HEK293 (cell line): ENCODE data around the gene DISC1.

Experiments
- CTCF ChIA-PET: fragments of 350-600 bp; formaldehyde crosslinking; extraction: SDS; loops from one replicate; lab custom pipeline; 2021; ENCODE audit warnings: antibody characterized with exemption; lab: Yijun Ruan, JAX
- POLR2A ChIA-PET: fragments of 300-600 bp; formaldehyde crosslinking; extraction: SDS; loops from one replicate; lab custom pipeline; 2020; ENCODE audit warnings: antibody characterized with exemption, inconsistent platforms; lab: Yijun Ruan, JAX
- H3K27ac ChIP-seq: fragments of 200-500 bp; sonication (Bioruptor generic); 2 replicates; pipeline ENCODE4 v1.5.1; 2014; ENCODE audit warnings: low read depth, low read length, control low read depth, inconsistent platforms; ENCODE audit errors: extremely low read depth
- H3K36me3 ChIP-seq, 2 experiments: fragments of 200-500 bp in 1 of 2; sonication (Bioruptor generic) in 1 of 2; 1 replicate in 1 of 2; 2 replicates in 1 of 2; pipeline ENCODE4 v1.5.1; 2014 to 2017; ENCODE audit warnings: inconsistent platforms in 2 of 2, low read length in 2 of 2; ENCODE audit not compliant: control insufficient read depth in 2 of 2, insufficient read depth in 1 of 2
- H3K4me1 ChIP-seq: fragments of 200-500 bp; sonication (Bioruptor generic); 2 replicates; pipeline ENCODE4 v1.5.1; 2014; ENCODE audit warnings: mild to moderate bottlenecking, low read length, inconsistent platforms; ENCODE audit not compliant: control insufficient read depth, insufficient read depth
- H3K4me3 ChIP-seq: 2 replicates; pipeline ENCODE4 v1.5.1; 2011; ENCODE audit warnings: low read depth, mild to moderate bottlenecking, control low read depth, low read length, moderate library complexity
- H3K9me3 ChIP-seq: fragments of 200-500 bp; sonication (Bioruptor generic); 2 replicates; pipeline ENCODE4 v1.5.1; 2014; ENCODE audit warnings: low read depth, low read length, inconsistent platforms; ENCODE audit not compliant: control insufficient read depth, insufficient read depth
- BCL11A ChIP-seq: fragments of 450-650 bp; formaldehyde crosslinking; IDR thresholded peaks from 2 replicates; pipeline ENCODE4 v1.5.1; 2016; ENCODE audit warnings: low read depth, missing biosample characterization, missing genetic modification characterization
- EGR2 ChIP-seq: fragments of 450-650 bp; formaldehyde crosslinking; IDR thresholded peaks from 2 replicates; pipeline ENCODE4 v1.5.1; 2016; ENCODE audit warnings: low read depth, missing biosample characterization, missing genetic modification characterization
- GFI1B ChIP-seq: fragments of 450-650 bp; formaldehyde crosslinking; IDR thresholded peaks from 2 replicates; pipeline ENCODE4 v1.5.1; 2016; ENCODE audit warnings: missing biosample characterization, missing genetic modification characterization
- GLI2 ChIP-seq: fragments of 450-650 bp; formaldehyde crosslinking; IDR thresholded peaks from 2 replicates; pipeline ENCODE4; 2017; ENCODE audit warnings: missing biosample characterization, missing genetic modification characterization, low read depth, borderline replicate concordance
- HOXD13 ChIP-seq: sonication (generic); formaldehyde crosslinking; IDR thresholded peaks from 2 replicates; pipeline ENCODE4 v1.8.0; 2022; ENCODE audit warnings: missing genetic modification reagents, borderline replicate concordance
- KLF16 ChIP-seq: fragments of 450-650 bp; formaldehyde crosslinking; IDR thresholded peaks from 2 replicates; pipeline ENCODE4 v1.5.1; 2017; ENCODE audit warnings: missing biosample characterization, missing genetic modification characterization
- MEIS1 ChIP-seq: sonication (generic); formaldehyde crosslinking; IDR thresholded peaks from 2 replicates; pipeline ENCODE4 v1.8.1; 2022; ENCODE audit warnings: missing genetic modification reagents, mild to moderate bottlenecking, borderline replicate concordance
- MZF1 ChIP-seq: fragments of 450-650 bp; formaldehyde crosslinking; IDR thresholded peaks from 2 replicates; pipeline ENCODE4 v1.5.1; 2017; ENCODE audit warnings: missing biosample characterization, missing genetic modification characterization, borderline replicate concordance
- TCF7L2 ChIP-seq: IDR thresholded peaks from 2 replicates; pipeline ENCODE4 v1.6.1; 2011; ENCODE audit warnings: low read depth, mild to moderate bottlenecking, inconsistent platforms, low read length, moderate library complexity, borderline replicate concordance
- YY1 ChIP-seq: fragments of 450-650 bp; formaldehyde crosslinking; IDR thresholded peaks from 2 replicates; pipeline ENCODE4 v1.5.1; 2018; ENCODE audit warnings: missing biosample characterization, missing genetic modification characterization
- ZBTB20 ChIP-seq: fragments of 450-650 bp; formaldehyde crosslinking; IDR thresholded peaks from 2 replicates; pipeline ENCODE4 v1.5.1; 2016; ENCODE audit warnings: missing biosample characterization, missing genetic modification characterization
- ZBTB48 ChIP-seq: fragments of 450-650 bp; formaldehyde crosslinking; IDR thresholded peaks from 2 replicates; pipeline ENCODE4 v1.5.1; 2016; ENCODE audit warnings: missing biosample characterization, missing genetic modification characterization
- ZNF133 ChIP-seq: fragments of 450-650 bp; formaldehyde crosslinking; IDR thresholded peaks from 2 replicates; pipeline ENCODE4 v1.5.1; 2016; ENCODE audit warnings: missing biosample characterization, missing genetic modification characterization
- ZNF138 ChIP-seq: fragments of 450-650 bp; formaldehyde crosslinking; IDR thresholded peaks from 2 replicates; pipeline ENCODE4 v1.5.1; 2016; ENCODE audit warnings: missing biosample characterization, missing genetic modification characterization, borderline replicate concordance
- ZNF140 ChIP-seq: fragments of 450-650 bp; formaldehyde crosslinking; IDR thresholded peaks from 2 replicates; pipeline ENCODE4 v1.5.1; 2016; ENCODE audit warnings: missing biosample characterization, missing genetic modification characterization
- ZNF157 ChIP-seq: fragments of 450-650 bp; formaldehyde crosslinking; IDR thresholded peaks from 2 replicates; pipeline ENCODE4 v1.5.1; 2016; ENCODE audit warnings: missing biosample characterization, missing genetic modification characterization
- ZNF184 ChIP-seq: fragments of 450-650 bp; IDR thresholded peaks from 2 replicates; pipeline ENCODE4 v1.5.1; 2018; ENCODE audit warnings: missing biosample characterization, mild to moderate bottlenecking, missing genetic modification characterization
- ZNF302 ChIP-seq: fragments of 450-650 bp; formaldehyde crosslinking; IDR thresholded peaks from 2 replicates; pipeline ENCODE4 v1.5.1; 2016; ENCODE audit warnings: missing biosample characterization, missing genetic modification characterization, low read depth
- ZNF433 ChIP-seq: fragments of 450-650 bp; formaldehyde crosslinking; IDR thresholded peaks from 2 replicates; pipeline ENCODE4 v1.5.1; 2016; ENCODE audit warnings: missing biosample characterization, missing genetic modification characterization, low read depth
- TF ChIP-seq, protein P1 (sequence below): fragments of 450-650 bp; formaldehyde crosslinking; IDR thresholded peaks from 2 replicates; pipeline ENCODE4 v1.5.1; 2016; ENCODE audit warnings: missing biosample characterization, missing genetic modification characterization
- TF ChIP-seq, protein P2 (sequence below): fragments of 450-650 bp; formaldehyde crosslinking; IDR thresholded peaks from 2 replicates; pipeline ENCODE4 v1.5.1; 2016; ENCODE audit warnings: missing biosample characterization, missing genetic modification characterization
- TF ChIP-seq, protein P3 (sequence below): IDR thresholded peaks from 2 replicates; pipeline ENCODE4 v1.6.1; 2011; ENCODE audit warnings: mild to moderate bottlenecking, low read depth, low read length, borderline replicate concordance
- TF ChIP-seq, protein P4 (sequence below): fragments of 450-650 bp; formaldehyde crosslinking; IDR thresholded peaks from 2 replicates; pipeline ENCODE4 v1.5.1; 2017; ENCODE audit warnings: missing biosample characterization, missing genetic modification characterization
- TF ChIP-seq, protein P5 (sequence below): fragments of 450-650 bp; formaldehyde crosslinking; IDR thresholded peaks from 2 replicates; pipeline ENCODE4 v1.5.1; 2017; ENCODE audit warnings: missing biosample characterization, missing genetic modification characterization

Gene DISC1

DNA sequence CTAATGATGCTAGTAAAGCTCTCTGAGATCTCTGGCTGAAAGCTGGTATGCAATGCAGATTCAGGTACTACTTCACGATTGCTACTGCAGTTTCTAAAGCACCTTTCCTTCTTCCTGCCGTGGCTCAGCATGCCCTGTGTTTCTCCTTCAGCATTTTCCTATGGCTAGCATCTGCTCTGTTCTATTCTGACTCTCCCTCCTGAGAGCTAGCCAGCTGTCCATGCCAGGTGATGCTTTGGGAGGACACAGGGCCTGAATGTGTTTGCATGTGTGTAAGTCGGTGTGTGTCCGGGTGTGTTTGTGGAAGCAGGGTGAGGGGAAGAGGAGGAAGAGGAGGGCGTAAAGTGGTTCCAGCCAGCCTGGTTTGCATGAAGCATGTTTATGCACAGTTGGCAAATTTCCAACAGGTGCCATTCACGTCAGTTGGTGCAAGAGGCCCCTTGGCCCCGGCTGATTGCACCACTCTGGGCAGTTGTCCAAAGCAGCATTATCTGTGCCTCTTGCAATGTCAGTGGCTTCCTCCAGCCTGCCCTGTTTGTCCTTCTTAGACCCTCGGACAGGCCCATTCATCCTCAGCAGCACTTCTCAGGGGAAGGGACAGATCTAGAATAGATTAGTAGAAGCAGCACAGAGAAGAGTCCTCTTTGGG lies 433.3 kb downstream of the DISC1 start (continued):
- TF ChIP-seq ZBTB48 (tag by site-specific recombination) = no peak
- TF ChIP-seq YY1 (tag by site-specific recombination) = no peak
- TF ChIP-seq, protein P1, sequence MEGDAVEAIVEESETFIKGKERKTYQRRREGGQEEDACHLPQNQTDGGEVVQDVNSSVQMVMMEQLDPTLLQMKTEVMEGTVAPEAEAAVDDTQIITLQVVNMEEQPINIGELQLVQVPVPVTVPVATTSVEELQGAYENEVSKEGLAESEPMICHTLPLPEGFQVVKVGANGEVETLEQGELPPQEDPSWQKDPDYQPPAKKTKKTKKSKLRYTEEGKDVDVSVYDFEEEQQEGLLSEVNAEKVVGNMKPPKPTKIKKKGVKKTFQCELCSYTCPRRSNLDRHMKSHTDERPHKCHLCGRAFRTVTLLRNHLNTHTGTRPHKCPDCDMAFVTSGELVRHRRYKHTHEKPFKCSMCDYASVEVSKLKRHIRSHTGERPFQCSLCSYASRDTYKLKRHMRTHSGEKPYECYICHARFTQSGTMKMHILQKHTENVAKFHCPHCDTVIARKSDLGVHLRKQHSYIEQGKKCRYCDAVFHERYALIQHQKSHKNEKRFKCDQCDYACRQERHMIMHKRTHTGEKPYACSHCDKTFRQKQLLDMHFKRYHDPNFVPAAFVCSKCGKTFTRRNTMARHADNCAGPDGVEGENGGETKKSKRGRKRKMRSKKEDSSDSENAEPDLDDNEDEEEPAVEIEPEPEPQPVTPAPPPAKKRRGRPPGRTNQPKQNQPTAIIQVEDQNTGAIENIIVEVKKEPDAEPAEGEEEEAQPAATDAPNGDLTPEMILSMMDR (tag by site-specific recombination) = no peak
- TF ChIP-seq TCF7L2 = no peak
- TF ChIP-seq BCL11A (tag by site-specific recombination) = no peak

DNA sequence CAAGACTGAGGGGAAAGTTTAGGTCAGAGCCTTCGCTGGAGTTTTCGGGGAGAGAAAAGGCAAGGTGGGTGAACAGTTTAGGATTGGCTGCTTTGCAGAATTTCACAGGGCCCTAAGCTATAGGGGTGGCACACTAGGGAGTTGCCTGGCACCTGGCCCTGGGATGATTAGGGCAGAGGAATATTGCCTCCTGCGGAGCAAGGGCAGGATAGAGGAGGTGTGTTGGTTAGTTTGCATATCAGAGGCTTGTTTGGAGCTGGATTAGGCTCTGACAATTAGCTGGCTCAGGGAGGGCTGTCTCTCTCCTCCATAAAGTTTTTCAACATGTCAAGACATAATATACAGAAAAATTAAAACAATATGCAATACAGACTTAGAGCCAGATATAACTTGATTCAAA lies 436.4 kb downstream of the DISC1 start:
- CTCF ChIA-PET = no interaction called here
- H3K9me3 ChIP-seq = no peaks in the 10 kb centered on the region
- TF ChIP-seq EGR2 (tag by site-specific recombination) (no peak), ZNF140 (tag by site-specific recombination) (no peak), ZNF433 (tag by site-specific recombination) (no peak), MZF1 (tag by site-specific recombination) (no peak), ZNF133 (tag by site-specific recombination) (no peak), GFI1B (no peak), MEIS1 (CRISPR knock-in tag) (no peak), ZNF302 (tag by site-specific recombination) (no peak), GLI2 (no peak), ZNF184 (tag by site-specific recombination) (no peak), ZBTB20 (no peak), ZNF138 (tag by site-specific recombination) (no peak), BCL11A (tag by site-specific recombination) (no peak), KLF16 (tag by site-specific recombination) (no peak), ZNF157 (tag by site-specific recombination) (no peak), HOXD13 (CRISPR knock-in tag) (no peak)
- TF ChIP-seq, protein P2, sequence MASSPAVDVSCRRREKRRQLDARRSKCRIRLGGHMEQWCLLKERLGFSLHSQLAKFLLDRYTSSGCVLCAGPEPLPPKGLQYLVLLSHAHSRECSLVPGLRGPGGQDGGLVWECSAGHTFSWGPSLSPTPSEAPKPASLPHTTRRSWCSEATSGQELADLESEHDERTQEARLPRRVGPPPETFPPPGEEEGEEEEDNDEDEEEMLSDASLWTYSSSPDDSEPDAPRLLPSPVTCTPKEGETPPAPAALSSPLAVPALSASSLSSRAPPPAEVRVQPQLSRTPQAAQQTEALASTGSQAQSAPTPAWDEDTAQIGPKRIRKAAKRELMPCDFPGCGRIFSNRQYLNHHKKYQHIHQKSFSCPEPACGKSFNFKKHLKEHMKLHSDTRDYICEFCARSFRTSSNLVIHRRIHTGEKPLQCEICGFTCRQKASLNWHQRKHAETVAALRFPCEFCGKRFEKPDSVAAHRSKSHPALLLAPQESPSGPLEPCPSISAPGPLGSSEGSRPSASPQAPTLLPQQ (tag by site-specific recombination) = no peak
- TF ChIP-seq, protein P3, sequence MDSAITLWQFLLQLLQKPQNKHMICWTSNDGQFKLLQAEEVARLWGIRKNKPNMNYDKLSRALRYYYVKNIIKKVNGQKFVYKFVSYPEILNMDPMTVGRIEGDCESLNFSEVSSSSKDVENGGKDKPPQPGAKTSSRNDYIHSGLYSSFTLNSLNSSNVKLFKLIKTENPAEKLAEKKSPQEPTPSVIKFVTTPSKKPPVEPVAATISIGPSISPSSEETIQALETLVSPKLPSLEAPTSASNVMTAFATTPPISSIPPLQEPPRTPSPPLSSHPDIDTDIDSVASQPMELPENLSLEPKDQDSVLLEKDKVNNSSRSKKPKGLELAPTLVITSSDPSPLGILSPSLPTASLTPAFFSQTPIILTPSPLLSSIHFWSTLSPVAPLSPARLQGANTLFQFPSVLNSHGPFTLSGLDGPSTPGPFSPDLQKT = no peak
- TF ChIP-seq, protein P4, sequence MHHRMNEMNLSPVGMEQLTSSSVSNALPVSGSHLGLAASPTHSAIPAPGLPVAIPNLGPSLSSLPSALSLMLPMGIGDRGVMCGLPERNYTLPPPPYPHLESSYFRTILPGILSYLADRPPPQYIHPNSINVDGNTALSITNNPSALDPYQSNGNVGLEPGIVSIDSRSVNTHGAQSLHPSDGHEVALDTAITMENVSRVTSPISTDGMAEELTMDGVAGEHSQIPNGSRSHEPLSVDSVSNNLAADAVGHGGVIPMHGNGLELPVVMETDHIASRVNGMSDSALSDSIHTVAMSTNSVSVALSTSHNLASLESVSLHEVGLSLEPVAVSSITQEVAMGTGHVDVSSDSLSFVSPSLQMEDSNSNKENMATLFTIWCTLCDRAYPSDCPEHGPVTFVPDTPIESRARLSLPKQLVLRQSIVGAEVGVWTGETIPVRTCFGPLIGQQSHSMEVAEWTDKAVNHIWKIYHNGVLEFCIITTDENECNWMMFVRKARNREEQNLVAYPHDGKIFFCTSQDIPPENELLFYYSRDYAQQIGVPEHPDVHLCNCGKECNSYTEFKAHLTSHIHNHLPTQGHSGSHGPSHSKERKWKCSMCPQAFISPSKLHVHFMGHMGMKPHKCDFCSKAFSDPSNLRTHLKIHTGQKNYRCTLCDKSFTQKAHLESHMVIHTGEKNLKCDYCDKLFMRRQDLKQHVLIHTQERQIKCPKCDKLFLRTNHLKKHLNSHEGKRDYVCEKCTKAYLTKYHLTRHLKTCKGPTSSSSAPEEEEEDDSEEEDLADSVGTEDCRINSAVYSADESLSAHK (tag by site-specific recombination) = no peak
- TF ChIP-seq, protein P5, sequence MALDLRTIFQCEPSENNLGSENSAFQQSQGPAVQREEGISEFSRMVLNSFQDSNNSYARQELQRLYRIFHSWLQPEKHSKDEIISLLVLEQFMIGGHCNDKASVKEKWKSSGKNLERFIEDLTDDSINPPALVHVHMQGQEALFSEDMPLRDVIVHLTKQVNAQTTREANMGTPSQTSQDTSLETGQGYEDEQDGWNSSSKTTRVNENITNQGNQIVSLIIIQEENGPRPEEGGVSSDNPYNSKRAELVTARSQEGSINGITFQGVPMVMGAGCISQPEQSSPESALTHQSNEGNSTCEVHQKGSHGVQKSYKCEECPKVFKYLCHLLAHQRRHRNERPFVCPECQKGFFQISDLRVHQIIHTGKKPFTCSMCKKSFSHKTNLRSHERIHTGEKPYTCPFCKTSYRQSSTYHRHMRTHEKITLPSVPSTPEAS (tag by site-specific recombination) = no peak

More for the DNA sequence above, 436.4 kb downstream of the DISC1 start:
- H3K4me1 ChIP-seq = no peaks in the 10 kb centered on the region
- H3K36me3 ChIP-seq = no peaks in the 10 kb centered on the region
- no peak overlapping the region for H3K27ac ChIP-seq
- H3K4me3 ChIP-seq = no peak overlapping the region
- POLR2A ChIA-PET = no interaction called here
